8988T (cell line): ENCODE measurements around the gene DYNLRB1.
A peak's percentile ranks its signal among the peaks of the same experiment; 100 is the strongest.

Experiments
- DNase-seq: peaks from one replicate; pipeline ENCODE4 v3.0.0; 2011

Gene DYNLRB1

GRCh38 chr20:34559311-34560140 is 43.3 kb downstream of the DYNLRB1 start:
- DNase-seq, result no peak

- DNase-seq, result no peak
Measured at GRCh38 chr20:34560141-34560523, 43.9 kb downstream of the DYNLRB1 start.

- DNase-seq, result no peak
Measured at GRCh38 chr20:34560614-34561013, 44.4 kb downstream of the DYNLRB1 start.

GRCh38 chr20:34561661-34562060 is 45.4 kb downstream of the DYNLRB1 start:
- DNase-seq, result no peak

GRCh38 chr20:34562641-34563040 is 46.4 kb downstream of the DYNLRB1 start:
- peak; percentile 89 for DNase-seq

- DNase-seq, result no peak
Measured at GRCh38 chr20:34564833-34565232, 48.6 kb downstream of the DYNLRB1 start.

GRCh38 chr20:34566978-34567891 is 51.0 kb downstream of the DYNLRB1 start:
- no peak for DNase-seq

GRCh38 chr20:34567892-34568865 is 52.0 kb downstream of the DYNLRB1 start:
- DNase-seq, result no peak

- DNase-seq, result no peak
Measured at GRCh38 chr20:34569598-34569997, 53.4 kb downstream of the DYNLRB1 start.

- no peak for DNase-seq
Measured at GRCh38 chr20:34570859-34571306, 54.7 kb downstream of the DYNLRB1 start.

GRCh38 chr20:34571753-34572152 is 55.5 kb downstream of the DYNLRB1 start:
- DNase-seq, result no peak

- DNase-seq, result no peak
Measured at GRCh38 chr20:34573541-34574300, 57.5 kb downstream of the DYNLRB1 start.

GRCh38 chr20:34574426-34574825 is 58.2 kb downstream of the DYNLRB1 start:
- no peak for DNase-seq

GRCh38 chr20:34574861-34575260 is 58.6 kb downstream of the DYNLRB1 start:
- no peak for DNase-seq

GRCh38 chr20:34575271-34575670 is 59.0 kb downstream of the DYNLRB1 start:
- DNase-seq, result no peak

- no peak for DNase-seq
Measured at GRCh38 chr20:34575756-34576155, 59.5 kb downstream of the DYNLRB1 start.

- DNase-seq, result no peak
Measured at GRCh38 chr20:34577061-34577460, 60.8 kb downstream of the DYNLRB1 start.

GRCh38 chr20:34578025-34578424 is 61.8 kb downstream of the DYNLRB1 start:
- no peak for DNase-seq

- DNase-seq, result no peak
Measured at GRCh38 chr20:34578521-34578920, 62.3 kb downstream of the DYNLRB1 start.

- DNase-seq, result no peak
Measured at GRCh38 chr20:34579191-34579978, 63.2 kb downstream of the DYNLRB1 start.
